Neural cell (in vitro differentiated cells): ENCODE data around the gene LHB. TPM values are rescaled to one million over a fixed set of nuclear protein-coding genes. Genes with fewer than 3 reads are reported as not detected.

Source experiments
- H2AFZ ChIP-seq: fragments of 200-600, 300-800 bp; sonication (generic), shearing (Covaris generic); 2 replicates; pipeline ENCODE4 v1.6.0; 2014; ENCODE audit warnings: low read depth, mild to moderate bottlenecking, antibody characterized with exemption, low read length, moderate library complexity
- H3F3A ChIP-seq: fragments of 200-600 bp; shearing (Covaris generic); 2 replicates; pipeline ENCODE4 v1.6.1; 2016; ENCODE audit warnings: mild to moderate bottlenecking, moderate library complexity, mixed read lengths, antibody characterized with exemption, low read length; ENCODE audit not compliant: insufficient read depth, poor library complexity, severe bottlenecking
- H3K27ac ChIP-seq: fragments of 200-600, 300-800 bp; sonication (generic), shearing (Covaris generic); 2 replicates; pipeline ENCODE4 v1.5.1; 2014; ENCODE audit warnings: mild to moderate bottlenecking, low read length, moderate library complexity
- H3K27me3 ChIP-seq: fragments of 300-800, 200-600 bp; sonication (generic), shearing (Covaris generic); 2 replicates; pipeline ENCODE4 v1.6.0; 2014; ENCODE audit warnings: mild to moderate bottlenecking, low read depth, low read length, moderate library complexity; ENCODE audit not compliant: insufficient read depth
- H3K36me3 ChIP-seq: fragments of 300-800, 200-600 bp; sonication (generic), shearing (Covaris generic); 2 replicates; pipeline ENCODE4 v1.5.1; 2014; ENCODE audit warnings: mild to moderate bottlenecking, antibody characterized with exemption, low read length, moderate library complexity; ENCODE audit not compliant: insufficient read depth
- H3K4me2 ChIP-seq: fragments of 300-800, 200-600 bp; sonication (generic), shearing (Covaris generic); 2 replicates; pipeline ENCODE4 v1.6.0; 2014; ENCODE audit warnings: mild to moderate bottlenecking, low read length
- H3K4me3 ChIP-seq: fragments of 300-800, 200-600 bp; sonication (generic), shearing (Covaris generic); 2 replicates; pipeline ENCODE4 v1.5.1; 2014; ENCODE audit warnings: mild to moderate bottlenecking, low read length, moderate library complexity
- H3K79me2 ChIP-seq: fragments of 200-600 bp; shearing (Covaris generic); replicated peaks from 2 replicates; pipeline ENCODE4 v1.6.0; 2014; ENCODE audit warnings: mild to moderate bottlenecking, low read length, moderate library complexity; ENCODE audit not compliant: insufficient read depth
- H3K9ac ChIP-seq: fragments of 300-800, 200-600 bp; sonication (generic), shearing (Covaris generic); 2 replicates; pipeline ENCODE4 v1.6.1; 2016; ENCODE audit warnings: mild to moderate bottlenecking, low read length, mixed read lengths
- H3K9me2 ChIP-seq: fragments of 200-600 bp; shearing (Covaris generic); 2 replicates; pipeline ENCODE4 v1.6.1; 2016; ENCODE audit warnings: mild to moderate bottlenecking, low read length, mixed read lengths; ENCODE audit not compliant: insufficient read depth
- H3K9me3 ChIP-seq: fragments of 200-600, 300-800 bp; sonication (generic), shearing (Covaris generic); 2 replicates; pipeline ENCODE4 v1.6.1; 2016; ENCODE audit warnings: mild to moderate bottlenecking, mixed run types, low read length, moderate library complexity, mixed read lengths
- H4K20me1 ChIP-seq: fragments of 200-600 bp; shearing (Covaris generic); 2 replicates; pipeline ENCODE4 v1.6.1; 2016; ENCODE audit warnings: mild to moderate bottlenecking, mixed run types; ENCODE audit not compliant: insufficient read depth
- EP300 ChIP-seq: fragments of 450-650 bp; conservative IDR thresholded peaks from 2 replicates; pipeline ENCODE4 v1.6.1; 2014; ENCODE audit warnings: antibody characterized with exemption, mild to moderate bottlenecking, moderate library complexity; ENCODE audit not compliant: poor library complexity, severe bottlenecking
- EZH2 ChIP-seq: fragments of 200-600, 300-800 bp; shearing (Covaris generic), sonication (generic); IDR thresholded peaks from 2 replicates; pipeline ENCODE4 v1.6.1; 2014; ENCODE audit warnings: antibody characterized with exemption, low read length, borderline replicate concordance, mild to moderate bottlenecking; ENCODE audit not compliant: insufficient read depth, poor library complexity, severe bottlenecking
- MXI1 ChIP-seq: fragments of 450-650 bp; conservative IDR thresholded peaks from 2 replicates; pipeline ENCODE4 v1.6.1; 2014; ENCODE audit warnings: antibody characterized with exemption, mild to moderate bottlenecking; ENCODE audit not compliant: poor library complexity, severe bottlenecking
- POLR2AphosphoS5 ChIP-seq: IDR thresholded peaks from 2 replicates; pipeline ENCODE4 v1.6.1; 2012
- RAD21 ChIP-seq: fragments of 450-650 bp; conservative IDR thresholded peaks from 2 replicates; pipeline ENCODE4 v1.6.1; 2014; ENCODE audit warnings: antibody characterized with exemption, mild to moderate bottlenecking, moderate library complexity
- SMC3 ChIP-seq: fragments of 450-650 bp; conservative IDR thresholded peaks from 2 replicates; pipeline ENCODE4 v1.6.1; 2014; ENCODE audit warnings: antibody characterized with exemption, mild to moderate bottlenecking, moderate library complexity; ENCODE audit not compliant: poor library complexity
- TAF1 ChIP-seq: IDR thresholded peaks from 2 replicates; pipeline ENCODE4 v1.6.1; 2012; ENCODE audit warnings: low read depth
- polyA plus RNA-seq: library from polyadenylated mRNA; depleted of rRNA; stranded (reverse); fragments of >200 nt; gene quantifications from 2 replicates; pipeline ENCODE4 v1.2.3, GENCODE V29; 2014
- TF ChIP-seq, protein P1 (sequence below): IDR thresholded peaks from 2 replicates; pipeline ENCODE4 v1.6.1; 2012; ENCODE audit warnings: borderline replicate concordance
- TF ChIP-seq, protein P2 (sequence below): fragments of 450-650 bp; IDR thresholded peaks from 2 replicates; pipeline ENCODE4 v1.5.1; 2014; ENCODE audit warnings: antibody characterized with exemption, mild to moderate bottlenecking, moderate library complexity; ENCODE audit not compliant: poor library complexity, severe bottlenecking

The LHB gene
- polyA plus RNA-seq, 1 donor from 2014 or later, result not detected

DNA sequence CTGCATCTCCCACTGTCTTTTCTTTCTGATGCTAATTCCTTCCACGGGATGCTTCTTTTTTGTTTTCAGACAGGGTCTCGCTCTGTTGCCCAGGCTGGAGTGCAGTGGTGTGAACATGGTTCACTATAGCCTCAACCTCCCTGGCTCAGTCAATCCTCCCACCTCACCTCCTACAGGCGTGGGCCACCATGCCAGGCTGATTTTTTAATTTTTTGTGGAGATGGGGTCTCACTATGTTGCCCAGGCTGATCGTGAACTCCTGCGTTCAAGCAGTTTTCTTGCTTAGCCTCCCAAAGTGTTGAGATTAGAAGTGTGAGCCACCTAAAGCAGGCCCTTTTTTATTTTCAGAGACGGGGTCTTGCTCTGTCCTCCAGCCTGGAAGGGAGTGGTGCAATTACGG is 28.6 kb downstream of the LHB start:
- Histone ChIP-seq H3K4me3 (no peak overlapping the region), H3K27ac (no peak overlapping the region)

DNA sequence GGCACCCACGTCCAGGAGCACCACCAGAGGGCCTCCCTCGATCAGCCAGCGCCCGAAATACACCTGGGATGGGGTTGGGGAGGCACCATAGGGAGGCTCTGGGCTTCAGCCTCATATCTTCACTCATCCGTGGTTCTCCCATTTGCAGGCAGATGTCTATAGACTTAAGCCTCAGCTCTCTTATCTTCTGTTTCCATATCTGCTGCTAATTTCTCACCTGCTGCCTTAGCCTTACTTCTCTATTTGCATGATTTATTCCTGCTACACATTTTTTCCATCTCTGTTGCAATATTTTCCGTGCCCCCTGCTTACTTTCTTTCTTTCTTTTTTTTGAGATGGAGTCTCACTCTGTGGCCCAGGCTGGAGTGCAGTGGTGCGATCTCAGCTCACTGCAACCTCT is 29.6 kb downstream of the LHB start:
- no peaks in the 10 kb centered on the region for H3K27me3 ChIP-seq
- no peaks in the 10 kb centered on the region for H3K9me2 ChIP-seq
- H3K9ac ChIP-seq, result no peak overlapping the region
- H2AFZ ChIP-seq, result no peak overlapping the region
- no peaks in the 10 kb centered on the region for H3K9me3 ChIP-seq
- no peaks in the 10 kb centered on the region for H3F3A ChIP-seq
- H3K27ac ChIP-seq, result no peak overlapping the region
- H3K4me2 ChIP-seq, result no peak overlapping the region
- H3K79me2 ChIP-seq, result peaks cover 6% of the 10 kb centered on the region
- no peaks in the 10 kb centered on the region for H4K20me1 ChIP-seq
- H3K4me3 ChIP-seq, result no peak overlapping the region
- no peak for TF ChIP-seq TAF1
- TF ChIP-seq, protein P1, sequence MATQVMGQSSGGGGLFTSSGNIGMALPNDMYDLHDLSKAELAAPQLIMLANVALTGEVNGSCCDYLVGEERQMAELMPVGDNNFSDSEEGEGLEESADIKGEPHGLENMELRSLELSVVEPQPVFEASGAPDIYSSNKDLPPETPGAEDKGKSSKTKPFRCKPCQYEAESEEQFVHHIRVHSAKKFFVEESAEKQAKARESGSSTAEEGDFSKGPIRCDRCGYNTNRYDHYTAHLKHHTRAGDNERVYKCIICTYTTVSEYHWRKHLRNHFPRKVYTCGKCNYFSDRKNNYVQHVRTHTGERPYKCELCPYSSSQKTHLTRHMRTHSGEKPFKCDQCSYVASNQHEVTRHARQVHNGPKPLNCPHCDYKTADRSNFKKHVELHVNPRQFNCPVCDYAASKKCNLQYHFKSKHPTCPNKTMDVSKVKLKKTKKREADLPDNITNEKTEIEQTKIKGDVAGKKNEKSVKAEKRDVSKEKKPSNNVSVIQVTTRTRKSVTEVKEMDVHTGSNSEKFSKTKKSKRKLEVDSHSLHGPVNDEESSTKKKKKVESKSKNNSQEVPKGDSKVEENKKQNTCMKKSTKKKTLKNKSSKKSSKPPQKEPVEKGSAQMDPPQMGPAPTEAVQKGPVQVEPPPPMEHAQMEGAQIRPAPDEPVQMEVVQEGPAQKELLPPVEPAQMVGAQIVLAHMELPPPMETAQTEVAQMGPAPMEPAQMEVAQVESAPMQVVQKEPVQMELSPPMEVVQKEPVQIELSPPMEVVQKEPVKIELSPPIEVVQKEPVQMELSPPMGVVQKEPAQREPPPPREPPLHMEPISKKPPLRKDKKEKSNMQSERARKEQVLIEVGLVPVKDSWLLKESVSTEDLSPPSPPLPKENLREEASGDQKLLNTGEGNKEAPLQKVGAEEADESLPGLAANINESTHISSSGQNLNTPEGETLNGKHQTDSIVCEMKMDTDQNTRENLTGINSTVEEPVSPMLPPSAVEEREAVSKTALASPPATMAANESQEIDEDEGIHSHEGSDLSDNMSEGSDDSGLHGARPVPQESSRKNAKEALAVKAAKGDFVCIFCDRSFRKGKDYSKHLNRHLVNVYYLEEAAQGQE, result no peak
- TF ChIP-seq SMC3, result no peak
- no peak for TF ChIP-seq EZH2
- no peaks in the 10 kb centered on the region for H3K36me3 ChIP-seq

More for the DNA sequence above, 28.6 kb downstream of the LHB start:
- Histone ChIP-seq H3K36me3 (no peaks in the 10 kb centered on the region), H3K79me2 (peaks cover 6% of the 10 kb centered on the region), H3K9me2 (no peaks in the 10 kb centered on the region), H3K4me2 (no peak overlapping the region), H3K9ac (no peak overlapping the region), H2AFZ (no peak overlapping the region), H3F3A (peaks cover 4% of the 10 kb centered on the region), H4K20me1 (no peaks in the 10 kb centered on the region), H3K27me3 (no peaks in the 10 kb centered on the region), H3K9me3 (no peaks in the 10 kb centered on the region)
- no peak for TF ChIP-seq RAD21
- TF ChIP-seq MXI1, result no peak
- no peak for TF ChIP-seq SMC3
- TF ChIP-seq EP300, result no peak
- no peak for TF ChIP-seq POLR2AphosphoS5
- TF ChIP-seq, protein P2, sequence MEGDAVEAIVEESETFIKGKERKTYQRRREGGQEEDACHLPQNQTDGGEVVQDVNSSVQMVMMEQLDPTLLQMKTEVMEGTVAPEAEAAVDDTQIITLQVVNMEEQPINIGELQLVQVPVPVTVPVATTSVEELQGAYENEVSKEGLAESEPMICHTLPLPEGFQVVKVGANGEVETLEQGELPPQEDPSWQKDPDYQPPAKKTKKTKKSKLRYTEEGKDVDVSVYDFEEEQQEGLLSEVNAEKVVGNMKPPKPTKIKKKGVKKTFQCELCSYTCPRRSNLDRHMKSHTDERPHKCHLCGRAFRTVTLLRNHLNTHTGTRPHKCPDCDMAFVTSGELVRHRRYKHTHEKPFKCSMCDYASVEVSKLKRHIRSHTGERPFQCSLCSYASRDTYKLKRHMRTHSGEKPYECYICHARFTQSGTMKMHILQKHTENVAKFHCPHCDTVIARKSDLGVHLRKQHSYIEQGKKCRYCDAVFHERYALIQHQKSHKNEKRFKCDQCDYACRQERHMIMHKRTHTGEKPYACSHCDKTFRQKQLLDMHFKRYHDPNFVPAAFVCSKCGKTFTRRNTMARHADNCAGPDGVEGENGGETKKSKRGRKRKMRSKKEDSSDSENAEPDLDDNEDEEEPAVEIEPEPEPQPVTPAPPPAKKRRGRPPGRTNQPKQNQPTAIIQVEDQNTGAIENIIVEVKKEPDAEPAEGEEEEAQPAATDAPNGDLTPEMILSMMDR, result no peak
- no peak for TF ChIP-seq EZH2

DNA sequence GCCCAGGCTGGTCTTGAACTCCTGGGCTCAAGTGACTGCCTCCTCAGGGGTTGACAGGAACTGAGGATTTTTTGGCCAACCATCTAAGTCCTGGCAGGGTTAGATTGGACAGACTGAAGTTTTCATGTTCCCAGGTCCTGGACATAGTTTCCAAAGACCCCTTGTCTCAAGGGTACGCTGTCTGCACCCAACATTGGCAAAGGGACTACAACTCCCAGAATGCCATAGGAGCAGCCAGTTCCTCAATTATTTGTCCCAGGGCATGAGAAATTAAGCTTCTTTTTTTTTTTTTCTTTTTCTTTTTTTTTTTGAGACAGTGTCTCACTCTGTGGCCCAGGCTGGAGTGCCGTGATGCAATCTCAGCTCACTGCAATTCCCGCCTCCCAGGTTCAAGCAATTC is 30.7 kb downstream of the LHB start:
- Histone ChIP-seq H3F3A (no peaks in the 10 kb centered on the region), H3K9ac (no peak overlapping the region), H3K9me3 (no peaks in the 10 kb centered on the region), H3K27ac (no peak overlapping the region), H3K79me2 (no peaks in the 10 kb centered on the region), H3K4me3 (no peak overlapping the region), H4K20me1 (no peaks in the 10 kb centered on the region), H3K27me3 (no peaks in the 10 kb centered on the region), H2AFZ (no peak overlapping the region), H3K36me3 (no peaks in the 10 kb centered on the region), H3K4me2 (no peak overlapping the region), H3K9me2 (no peaks in the 10 kb centered on the region)
- TF ChIP-seq, protein P1, result no peak
- TF ChIP-seq POLR2AphosphoS5, result no peak
- TF ChIP-seq, protein P2, result no peak
- TF ChIP-seq RAD21, result no peak
- no peak for TF ChIP-seq TAF1
- no peak for TF ChIP-seq SMC3
- no peak for TF ChIP-seq EP300
- TF ChIP-seq EZH2, result no peak
- no peak for TF ChIP-seq MXI1
